GM21367 (cell line): ENCODE results near the gene CUX1.
A peak's percentile ranks its signal among the peaks of the same experiment; 100 is the strongest.

Source experiments
- ATAC-seq: cut with Tn5 transposase; IDR thresholded peaks from one replicate; pipeline ENCODE4 v1.9.1; 2021; ENCODE audit not compliant: unreplicated experiment

CUX1 gene

GRCh38 chr7:101953248-101953819 lies 135.9 kb downstream of the CUX1 start:
- ATAC-seq: peak; percentile 53

DNA sequence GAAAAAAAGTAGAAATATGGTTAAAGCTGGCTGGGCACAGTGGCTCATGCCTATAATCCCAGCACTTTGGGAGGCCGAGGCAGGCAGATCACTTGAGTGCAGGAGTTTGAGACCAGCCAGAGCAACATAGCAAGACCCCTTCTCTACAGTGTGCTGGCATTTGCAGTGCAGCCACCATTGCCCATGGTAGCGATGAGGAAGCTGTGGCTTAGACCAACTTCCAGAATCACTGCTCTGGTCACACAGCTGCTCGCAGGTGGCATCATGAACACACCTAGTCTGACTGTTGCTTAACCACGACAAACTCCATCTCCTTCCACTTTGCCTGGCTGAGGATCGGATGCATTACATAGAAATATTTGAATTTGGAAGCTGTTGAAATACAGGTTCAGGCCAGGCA lies 137.1 kb downstream of the CUX1 start:
- ATAC-seq: no peak

- ATAC-seq: no peak
These were observed 138.7 kb downstream of the CUX1 start for GRCh38 chr7:101956130-101956529.

DNA sequence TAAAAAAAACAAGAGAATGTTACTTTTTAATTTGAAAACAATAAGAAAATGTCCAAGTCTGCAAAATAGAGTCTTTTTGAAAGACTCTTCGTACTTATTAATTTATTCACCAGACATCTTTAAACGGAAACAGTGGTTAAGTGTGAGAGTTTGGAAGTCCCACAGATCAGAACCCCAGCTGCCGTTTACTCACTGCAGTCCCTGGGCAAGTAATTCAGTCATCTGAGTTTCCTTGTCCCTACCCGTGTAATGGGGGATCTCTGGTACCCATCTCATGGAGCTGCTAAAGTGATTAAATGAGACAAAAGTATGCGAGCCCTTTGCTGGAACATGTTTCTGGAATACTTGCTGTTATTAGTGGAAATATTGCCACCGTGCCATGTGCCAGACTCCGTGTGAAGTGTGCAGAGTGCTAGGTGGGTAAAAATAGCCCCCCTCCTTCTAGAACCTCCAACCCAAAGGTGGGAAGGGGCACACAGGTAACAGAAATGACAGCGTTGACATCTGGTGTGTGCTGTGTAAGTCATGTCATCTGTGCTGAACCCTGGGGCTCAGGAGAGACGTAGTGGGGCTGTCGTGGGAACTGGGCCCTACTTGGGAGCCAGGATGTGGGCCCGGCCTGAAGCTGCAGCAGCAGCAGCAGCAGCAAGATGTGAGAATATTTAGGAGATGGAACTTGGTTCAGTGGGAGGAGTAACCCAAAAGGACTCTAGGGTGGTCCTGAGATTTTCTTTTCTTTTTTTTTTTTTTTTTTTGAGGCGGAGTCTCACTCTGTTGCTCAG lies 140.5 kb downstream of the CUX1 start:
- ATAC-seq: no peak

GRCh38 chr7:101959342-101959741 lies 141.9 kb downstream of the CUX1 start:
- ATAC-seq: no peak

- no peak for ATAC-seq
These were observed 142.4 kb downstream of the CUX1 start for GRCh38 chr7:101959829-101960228.

DNA sequence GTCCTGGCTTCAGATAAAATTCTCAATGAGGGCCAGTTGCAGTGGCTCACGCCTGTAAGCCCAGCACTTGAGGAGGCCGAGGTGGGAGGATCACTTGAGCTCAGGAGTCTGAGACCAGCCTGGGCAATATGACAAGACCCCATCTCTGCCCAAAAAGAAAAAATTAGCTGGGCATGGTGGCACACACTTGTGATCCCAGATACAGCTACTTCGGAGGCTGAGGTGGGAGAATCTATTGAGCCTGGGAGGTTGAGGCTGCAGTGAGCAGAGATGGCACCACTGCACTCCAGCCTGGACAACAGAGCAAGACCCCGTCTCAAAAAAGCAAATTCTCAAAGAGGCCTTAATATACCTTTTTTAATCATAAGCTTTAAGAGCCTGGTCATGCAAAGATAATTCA lies 142.9 kb downstream of the CUX1 start:
- no peak for ATAC-seq

DNA sequence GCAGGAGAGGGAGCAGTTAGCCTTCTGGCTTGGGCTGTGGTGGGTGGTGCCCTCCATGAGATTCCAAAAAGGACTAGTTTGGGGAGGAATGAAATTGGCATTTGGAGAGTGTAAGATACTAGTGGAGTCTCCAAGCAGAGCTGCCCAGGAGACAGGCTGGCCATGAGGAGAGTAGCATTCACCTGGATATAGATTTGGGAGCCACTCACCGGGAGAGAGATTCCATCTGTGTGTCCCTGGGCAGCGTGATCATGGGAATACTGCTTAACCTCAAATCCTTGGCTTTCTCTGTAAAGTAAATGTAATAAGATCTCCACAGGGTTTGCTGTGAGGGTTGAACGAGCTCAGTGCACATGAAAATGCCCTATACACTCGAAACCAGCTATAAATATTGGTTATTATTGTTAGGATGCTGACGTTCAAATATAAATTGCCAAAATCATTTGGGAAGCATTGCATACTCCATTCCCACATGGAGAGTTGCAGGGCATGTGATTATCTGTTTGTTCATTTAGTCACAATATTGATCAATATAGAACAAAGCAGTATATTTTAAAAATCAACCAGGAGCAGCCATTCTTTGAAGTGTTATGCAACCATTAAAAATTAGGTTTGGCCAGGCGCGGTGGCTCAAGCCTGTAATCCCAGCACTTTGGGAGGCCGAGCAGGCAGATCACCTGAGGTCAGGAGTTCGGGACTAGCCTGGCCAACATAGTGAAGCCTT lies 143.7 kb downstream of the CUX1 start:
- ATAC-seq: no peak

DNA sequence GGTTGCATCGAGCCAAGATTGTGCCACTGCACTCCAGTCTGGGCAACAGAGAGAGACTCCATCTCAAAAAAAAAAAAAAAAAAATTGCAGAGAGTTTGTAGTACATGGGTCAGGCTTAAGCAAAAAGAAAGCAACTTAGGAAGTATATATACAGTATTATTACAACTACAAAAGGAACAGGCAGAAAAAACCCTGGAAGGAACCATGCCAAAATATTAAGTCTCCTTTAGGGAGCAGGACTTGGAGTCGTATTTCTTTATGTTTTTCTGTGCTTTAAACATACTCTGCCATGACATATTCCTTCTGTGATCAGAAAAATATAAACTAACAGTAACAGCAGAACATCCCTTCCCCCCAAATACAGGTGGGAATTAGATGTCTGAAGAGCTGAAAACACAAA lies 144.4 kb downstream of the CUX1 start:
- no peak for ATAC-seq

- no peak for ATAC-seq
These were observed 146.3 kb downstream of the CUX1 start for GRCh38 chr7:101963693-101964092.

DNA sequence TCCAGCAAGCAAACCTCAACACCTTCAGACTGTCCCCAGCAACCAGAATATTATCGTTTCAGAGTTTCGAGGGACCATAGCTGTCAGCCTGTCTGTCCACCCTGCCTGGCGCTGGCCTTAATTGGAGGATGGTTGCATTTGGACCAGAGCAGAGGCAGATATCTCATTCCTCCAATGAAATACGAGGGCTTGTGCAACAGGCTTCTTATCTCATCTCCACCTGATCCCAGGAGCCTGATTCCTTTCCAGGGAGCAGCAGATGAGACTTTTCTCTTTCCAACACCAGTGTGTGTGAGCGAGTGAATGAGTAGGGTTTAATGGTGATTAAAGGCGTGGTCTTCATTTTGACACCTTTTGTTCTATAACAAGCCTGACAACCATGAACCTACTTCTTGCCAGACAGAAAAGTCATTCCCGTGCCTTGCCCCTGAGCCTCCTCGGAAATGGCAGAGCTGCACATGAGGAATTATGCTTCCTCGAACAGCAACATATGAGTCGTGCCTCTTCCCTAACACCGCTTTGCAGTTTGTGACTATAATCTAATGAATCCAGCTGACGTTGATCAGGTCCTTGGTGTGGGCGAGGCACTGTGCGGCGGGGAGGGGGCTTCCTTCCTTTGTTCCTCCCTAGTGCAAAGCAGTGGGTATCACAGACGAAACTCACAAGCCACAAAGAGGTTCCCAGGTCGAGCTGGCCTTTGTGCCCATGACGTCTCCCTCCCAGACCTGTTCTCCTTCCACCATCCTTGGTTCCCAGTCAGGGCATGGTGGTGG lies 147.4 kb downstream of the CUX1 start:
- no peak for ATAC-seq

- ATAC-seq: no peak
These were observed 151.5 kb downstream of the CUX1 start for GRCh38 chr7:101968720-101969466.

DNA sequence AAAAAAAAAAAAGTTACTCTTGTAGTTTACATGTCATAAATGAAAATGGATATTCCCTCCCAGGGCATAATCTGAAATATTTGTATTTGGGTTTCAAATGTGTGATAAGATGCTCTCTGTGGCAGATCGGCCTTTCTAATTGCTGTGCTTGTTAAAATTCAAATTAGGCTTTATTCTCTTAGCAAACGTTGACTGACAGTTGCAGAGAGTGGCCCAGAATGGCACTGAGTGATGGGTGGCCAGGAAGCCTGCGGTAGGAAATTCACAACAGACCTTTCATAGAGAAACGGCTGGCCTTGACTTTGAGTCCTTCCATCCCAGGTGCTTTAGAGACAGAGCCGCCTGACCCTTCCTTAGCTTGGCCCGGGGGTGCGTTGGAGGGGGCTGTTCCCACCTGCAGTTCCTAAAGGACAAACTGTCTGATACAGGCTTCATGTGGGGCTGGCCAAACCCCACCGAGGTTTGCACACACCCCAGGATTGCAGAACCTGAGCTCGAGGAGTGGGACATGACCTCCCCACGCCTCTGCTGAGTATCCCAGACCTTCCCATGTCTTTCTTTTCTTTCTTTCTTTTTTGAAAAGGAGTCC lies 152.7 kb downstream of the CUX1 start:
- ATAC-seq: no peak

- ATAC-seq: no peak
These were observed 153.4 kb downstream of the CUX1 start for GRCh38 chr7:101970801-101971200.

DNA sequence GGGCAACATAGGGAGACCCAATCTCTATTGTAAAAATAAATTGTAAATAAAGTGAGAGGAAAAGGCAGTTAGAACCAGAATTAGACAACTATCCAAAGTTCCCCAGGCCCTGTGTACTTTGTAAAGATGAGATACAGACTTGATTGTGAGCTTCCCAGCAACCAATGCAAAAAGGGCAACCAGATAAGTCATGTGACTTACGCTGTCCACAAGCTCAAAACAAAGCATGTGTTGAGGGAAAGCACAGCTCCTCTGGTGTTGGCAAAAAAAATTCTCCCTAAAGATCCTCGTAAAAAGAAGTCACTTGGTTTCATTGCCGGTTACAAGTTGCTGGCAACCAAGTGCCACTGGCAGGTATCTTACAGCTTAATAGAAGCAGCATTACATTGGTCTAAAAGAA lies 154.0 kb downstream of the CUX1 start:
- no peak for ATAC-seq

DNA sequence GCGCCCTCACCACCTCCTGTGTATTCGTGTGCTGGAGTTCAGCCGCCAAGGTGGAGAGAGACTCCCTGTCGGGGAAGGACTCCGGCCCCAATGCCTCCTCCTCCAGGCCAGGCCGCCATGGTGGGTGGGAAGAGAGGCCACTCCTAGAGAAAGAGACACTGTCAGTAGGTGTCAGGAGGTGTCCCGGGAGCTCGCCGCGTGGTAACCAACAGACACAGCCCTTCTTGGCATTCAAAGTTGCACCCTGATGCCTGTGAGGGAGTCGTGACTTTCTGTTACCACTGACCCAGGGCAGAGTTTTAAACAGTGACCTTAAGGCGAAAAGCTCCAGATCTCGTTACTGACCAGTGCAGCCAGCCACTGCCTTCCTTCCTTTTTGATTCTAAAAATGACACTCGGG lies 155.2 kb downstream of the CUX1 start:
- no peak for ATAC-seq

GRCh38 chr7:101973130-101973529 lies 155.7 kb downstream of the CUX1 start:
- ATAC-seq: no peak

DNA sequence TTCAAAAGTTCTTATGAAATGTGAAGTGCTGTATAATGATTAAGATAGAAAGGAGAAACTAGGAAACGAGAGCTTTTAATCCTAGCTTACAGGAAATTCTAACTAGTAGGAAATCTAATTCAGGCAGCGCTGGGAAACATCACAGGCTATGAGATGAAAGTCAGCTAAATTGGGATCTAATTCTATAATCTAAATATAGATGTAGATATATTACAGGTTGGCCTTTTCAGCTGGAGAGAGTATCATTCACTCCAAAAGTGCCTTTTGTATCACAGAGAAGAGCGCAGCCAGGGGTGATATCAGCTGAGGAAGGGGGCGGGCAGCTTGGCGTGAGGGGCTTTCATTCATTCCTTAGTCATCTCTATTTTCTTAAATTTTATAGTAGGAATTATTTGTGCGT lies 157.0 kb downstream of the CUX1 start:
- no peak for ATAC-seq

GRCh38 chr7:101975046-101975445 lies 157.6 kb downstream of the CUX1 start:
- no peak for ATAC-seq

DNA sequence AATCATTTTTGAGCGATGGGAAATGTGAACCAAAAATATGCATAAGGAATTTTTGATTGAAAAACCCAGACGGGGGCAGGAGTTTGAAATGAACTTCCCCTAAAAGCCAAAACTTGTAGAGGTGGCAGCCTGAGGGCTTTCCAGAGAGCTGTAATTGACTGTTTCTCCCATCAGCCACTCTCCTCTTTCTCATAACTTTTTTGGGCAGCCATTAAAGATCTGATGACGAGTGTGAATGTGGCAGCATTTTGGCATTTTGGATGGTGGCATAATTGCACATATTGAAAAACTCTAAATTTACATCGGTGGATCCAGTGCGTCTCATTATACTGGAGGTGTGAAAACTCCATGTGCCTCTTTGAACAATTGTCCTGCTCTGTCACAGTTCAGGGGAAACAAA lies 159.0 kb downstream of the CUX1 start:
- no peak for ATAC-seq
